ENCODE data around the gene MRPL19. TPM values are rescaled to one million over a fixed set of nuclear protein-coding genes. Genes with fewer than 3 reads are reported as not detected.

Gene MRPL19
- total and polyA plus RNA-seq, 2 experiments from 2014 or later = 54.6 to 59.7 TPM

DNA sequence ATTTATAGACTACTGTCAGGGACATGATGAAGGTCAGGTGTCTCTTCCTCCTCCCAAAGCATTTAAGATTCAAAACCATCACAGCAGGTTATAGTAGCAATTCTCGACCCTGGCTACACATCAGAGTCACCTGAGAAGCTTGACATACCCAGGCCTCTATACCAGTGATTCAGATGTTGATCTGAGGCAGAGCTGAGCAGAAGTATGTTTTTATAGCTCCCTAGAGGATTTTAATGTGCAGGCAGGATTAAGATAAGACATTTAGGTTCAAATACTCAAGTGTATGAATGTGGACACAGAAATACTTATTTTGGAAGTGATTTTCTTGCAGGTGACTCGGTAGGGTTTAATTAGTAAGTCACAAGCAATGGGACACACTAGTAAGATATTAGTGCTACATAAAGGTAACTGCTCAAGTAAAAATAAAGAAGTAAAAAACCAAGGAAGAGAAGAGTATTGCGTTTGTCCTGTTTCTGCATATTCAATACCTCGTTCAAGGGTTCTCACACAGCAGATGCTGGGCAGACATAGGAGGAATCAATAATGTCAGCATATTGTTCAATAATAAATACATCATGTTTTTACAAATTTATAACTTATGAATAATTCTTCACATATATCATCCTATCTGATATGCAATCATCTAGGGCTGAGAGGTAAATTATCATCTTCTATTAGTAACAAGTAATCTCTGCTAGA is 57.2 kb downstream of the MRPL19 start:
- DNase-seq (ENCODE audit: low read depth in 1 of 2, low spot score in 1 of 2) = no peak
- Histone ChIP-seq H3K9me3 (ENCODE audit: low read depth) (no peaks in the 10 kb centered on the region), H3K4me1 (ENCODE audit: low read depth) (peaks cover 12% of the 10 kb centered on the region), H3K27me3 (no peaks in the 10 kb centered on the region), H3K27ac (no peak overlapping the region), H3K36me3 (peaks cover 34% of the 10 kb centered on the region), H3K4me3 (no peak overlapping the region)
- TF ChIP-seq, protein P1, sequence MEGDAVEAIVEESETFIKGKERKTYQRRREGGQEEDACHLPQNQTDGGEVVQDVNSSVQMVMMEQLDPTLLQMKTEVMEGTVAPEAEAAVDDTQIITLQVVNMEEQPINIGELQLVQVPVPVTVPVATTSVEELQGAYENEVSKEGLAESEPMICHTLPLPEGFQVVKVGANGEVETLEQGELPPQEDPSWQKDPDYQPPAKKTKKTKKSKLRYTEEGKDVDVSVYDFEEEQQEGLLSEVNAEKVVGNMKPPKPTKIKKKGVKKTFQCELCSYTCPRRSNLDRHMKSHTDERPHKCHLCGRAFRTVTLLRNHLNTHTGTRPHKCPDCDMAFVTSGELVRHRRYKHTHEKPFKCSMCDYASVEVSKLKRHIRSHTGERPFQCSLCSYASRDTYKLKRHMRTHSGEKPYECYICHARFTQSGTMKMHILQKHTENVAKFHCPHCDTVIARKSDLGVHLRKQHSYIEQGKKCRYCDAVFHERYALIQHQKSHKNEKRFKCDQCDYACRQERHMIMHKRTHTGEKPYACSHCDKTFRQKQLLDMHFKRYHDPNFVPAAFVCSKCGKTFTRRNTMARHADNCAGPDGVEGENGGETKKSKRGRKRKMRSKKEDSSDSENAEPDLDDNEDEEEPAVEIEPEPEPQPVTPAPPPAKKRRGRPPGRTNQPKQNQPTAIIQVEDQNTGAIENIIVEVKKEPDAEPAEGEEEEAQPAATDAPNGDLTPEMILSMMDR (IDR thresholded peaks at IDR 0.05; ENCODE audit: low read depth, low read length) = no peak

DNA sequence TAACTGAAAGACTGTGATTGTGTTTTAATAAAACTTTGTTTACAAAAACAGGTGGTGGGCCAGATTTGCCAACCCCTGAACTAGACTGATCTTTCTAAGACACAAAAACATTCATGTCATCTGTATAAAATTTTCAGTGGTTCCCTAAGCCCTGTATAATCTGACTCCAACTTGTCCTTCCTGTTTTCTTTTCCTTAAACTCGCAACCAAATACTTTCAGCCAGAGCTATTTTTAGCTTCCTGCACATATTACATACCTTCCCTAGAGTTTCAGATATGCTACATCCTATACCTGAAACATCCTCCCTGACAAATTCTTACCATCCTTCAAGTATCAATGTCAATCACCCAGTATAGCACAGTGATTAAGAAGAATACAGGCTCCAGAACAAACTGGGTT is 59.3 kb downstream of the MRPL19 start:
- TF ChIP-seq, protein P1 (IDR thresholded peaks at IDR 0.05; ENCODE audit: low read depth, low read length) = no peak

DNA sequence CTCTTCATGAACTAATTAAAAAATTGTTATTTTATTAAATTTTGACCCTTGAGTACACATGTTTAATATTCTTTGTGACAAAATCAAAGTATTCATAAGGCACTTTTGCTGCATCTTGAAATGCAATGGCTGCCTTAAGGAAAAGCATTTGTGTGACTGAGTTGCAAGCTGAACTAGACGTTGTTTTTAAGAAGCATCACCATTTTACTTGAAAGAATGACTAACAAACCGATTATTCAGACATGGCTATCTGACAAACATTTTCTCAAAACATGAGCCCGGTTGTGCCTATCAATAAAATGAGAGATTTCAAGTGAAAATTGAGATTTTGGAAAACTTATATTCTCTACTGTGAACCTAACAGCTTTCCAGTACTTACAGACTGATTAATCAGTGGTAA is 61.3 kb downstream of the MRPL19 start:
- Histone ChIP-seq H3K27me3 (no peaks in the 10 kb centered on the region), H3K9me3 (ENCODE audit: low read depth) (no peaks in the 10 kb centered on the region), H3K27ac (no peak overlapping the region), H3K4me1 (ENCODE audit: low read depth) (peaks cover 21% of the 10 kb centered on the region), H3K4me3 (no peak overlapping the region), H3K36me3 (peaks cover 15% of the 10 kb centered on the region)
- TF ChIP-seq, protein P1 (IDR thresholded peaks at IDR 0.05; ENCODE audit: low read depth, low read length) = no peak
- no peak for DNase-seq (ENCODE audit: low read depth in 1 of 2, low spot score in 1 of 2)

More for the DNA sequence above, 59.3 kb downstream of the MRPL19 start:
- Histone ChIP-seq H3K27me3 (no peaks in the 10 kb centered on the region), H3K4me1 (ENCODE audit: low read depth) (peaks cover 21% of the 10 kb centered on the region), H3K9me3 (ENCODE audit: low read depth) (no peaks in the 10 kb centered on the region), H3K4me3 (no peak overlapping the region), H3K27ac (peak overlapping the region; percentile 0), H3K36me3 (peaks cover 32% of the 10 kb centered on the region)
- DNase-seq (ENCODE audit: low read depth in 1 of 2, low spot score in 1 of 2) = peak in 1 of 2 donors; percentile 10

DNA sequence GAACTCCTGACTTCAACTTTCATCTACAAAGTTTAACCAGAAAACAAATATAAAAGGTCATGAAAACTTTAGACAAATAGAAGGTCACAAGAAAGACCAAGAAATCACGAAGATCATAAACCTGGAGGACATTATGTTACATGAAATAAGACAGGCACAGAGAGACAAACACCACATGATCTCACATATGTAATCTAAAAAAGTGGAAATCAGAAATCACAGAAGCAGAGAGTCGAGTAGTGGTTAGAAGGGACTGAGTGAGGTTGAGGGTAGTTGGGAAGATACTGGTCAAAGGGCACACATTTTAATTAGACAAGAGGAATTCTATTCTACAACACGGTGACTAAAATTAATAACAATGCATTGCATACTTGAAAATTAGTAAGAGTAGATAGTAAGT is 62.7 kb downstream of the MRPL19 start:
- TF ChIP-seq, protein P1 (IDR thresholded peaks at IDR 0.05; ENCODE audit: low read depth, low read length) = no peak
- Histone ChIP-seq H3K9me3 (ENCODE audit: low read depth) (no peaks in the 10 kb centered on the region), H3K27me3 (no peaks in the 10 kb centered on the region), H3K4me3 (peak overlapping the region; percentile 40), H3K36me3 (peaks cover 5% of the 10 kb centered on the region), H3K4me1 (ENCODE audit: low read depth) (peaks cover 21% of the 10 kb centered on the region), H3K27ac (no peak overlapping the region)
- DNase-seq (ENCODE audit: low read depth in 1 of 2, low spot score in 1 of 2) = no peak

DNA sequence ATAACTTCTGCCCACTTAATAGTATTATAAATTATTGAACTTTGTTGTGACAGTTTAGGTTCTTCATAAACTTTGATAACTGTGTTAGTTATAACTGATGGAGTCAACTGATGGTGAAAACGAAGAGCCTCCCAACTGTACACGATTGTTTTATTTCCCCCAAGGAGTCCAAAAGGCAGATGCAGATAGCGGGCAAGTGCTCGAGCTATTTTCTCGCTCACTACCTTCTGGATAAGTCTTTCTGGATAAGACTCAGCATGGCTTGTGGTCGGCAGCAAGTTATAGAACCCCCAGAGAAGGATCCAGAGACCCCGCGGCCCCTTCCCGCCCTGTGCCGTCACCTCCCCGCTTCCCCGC is 63.6 kb downstream of the MRPL19 start:
- TF ChIP-seq, protein P1 (IDR thresholded peaks at IDR 0.05; ENCODE audit: low read depth, low read length) = no peak
- Histone ChIP-seq H3K4me1 (ENCODE audit: low read depth) (peaks cover 21% of the 10 kb centered on the region), H3K4me3 (peak overlapping the region; percentile 40), H3K9me3 (ENCODE audit: low read depth) (no peaks in the 10 kb centered on the region), H3K27me3 (no peaks in the 10 kb centered on the region), H3K36me3 (peaks cover 1% of the 10 kb centered on the region), H3K27ac (peak overlapping the region; percentile 88)
- no peak for DNase-seq (ENCODE audit: low read depth in 1 of 2, low spot score in 1 of 2)

Measured in cardiac muscle cell (in vitro differentiated cells and primary cell).